Regular cardiac myocyte (primary cell): ENCODE measurements around the gene APBB3. TPM values are rescaled to one million over a fixed set of nuclear protein-coding genes. Genes with fewer than 3 reads are reported as not detected.

Experiments used
- total RNA-seq: library from RNA; depleted of rRNA; stranded (reverse); fragments of >200 nt; gene quantifications from 2 replicates; pipeline ENCODE4 v1.2.3, GENCODE V29; 2014

APBB3 gene, protein sequence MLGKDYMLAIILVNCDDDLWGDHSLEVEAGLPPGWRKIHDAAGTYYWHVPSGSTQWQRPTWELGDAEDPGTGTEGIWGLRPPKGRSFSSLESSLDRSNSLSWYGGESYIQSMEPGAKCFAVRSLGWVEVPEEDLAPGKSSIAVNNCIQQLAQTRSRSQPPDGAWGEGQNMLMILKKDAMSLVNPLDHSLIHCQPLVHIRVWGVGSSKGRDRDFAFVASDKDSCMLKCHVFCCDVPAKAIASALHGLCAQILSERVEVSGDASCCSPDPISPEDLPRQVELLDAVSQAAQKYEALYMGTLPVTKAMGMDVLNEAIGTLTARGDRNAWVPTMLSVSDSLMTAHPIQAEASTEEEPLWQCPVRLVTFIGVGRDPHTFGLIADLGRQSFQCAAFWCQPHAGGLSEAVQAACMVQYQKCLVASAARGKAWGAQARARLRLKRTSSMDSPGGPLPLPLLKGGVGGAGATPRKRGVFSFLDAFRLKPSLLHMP
- 8.6 and 31.3 TPM in 2 replicates for total RNA-seq

DNA sequence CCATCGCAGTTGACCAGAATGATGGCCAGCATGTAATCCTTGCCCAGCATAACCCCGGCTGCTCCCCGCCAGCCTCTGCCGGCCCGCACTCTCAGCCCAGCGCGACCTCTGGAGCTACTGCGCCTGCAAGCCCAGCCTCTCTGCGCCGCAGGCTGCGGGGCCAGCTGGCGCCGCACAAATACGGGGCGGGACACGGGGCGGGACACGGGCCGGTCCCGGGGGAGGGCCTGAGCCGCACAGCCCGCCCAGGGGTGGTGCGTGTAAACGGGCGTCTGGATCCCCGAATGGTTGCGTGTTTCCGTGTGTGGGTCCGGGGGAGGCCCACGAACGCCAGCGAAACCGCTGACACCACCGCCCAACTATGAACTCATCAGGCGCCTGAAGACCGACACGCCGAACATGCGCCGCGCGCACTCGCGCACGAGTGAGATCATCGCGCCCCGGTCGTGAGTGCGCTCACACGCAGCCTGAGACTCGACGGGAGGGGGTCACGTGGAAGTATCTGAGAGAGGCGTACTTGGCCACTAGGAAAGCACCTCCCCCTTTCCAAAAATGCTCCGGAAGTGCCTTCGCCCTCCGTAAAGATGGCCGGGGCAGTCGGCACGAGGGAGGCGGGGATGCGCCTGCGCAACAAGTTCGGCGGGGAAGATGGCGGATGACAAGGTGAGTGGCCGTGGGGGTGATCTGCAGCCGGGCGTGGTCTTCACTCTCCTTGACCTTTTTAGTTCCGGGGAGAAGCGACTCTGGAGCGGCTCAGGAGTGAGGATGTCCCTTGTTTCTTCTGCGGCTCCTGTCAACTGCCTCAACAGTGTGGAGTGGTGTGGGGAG lies at the start of gene APBB3, which contains the start of gene SLC35A4:
TSS of gene APBB3 (minus strand) at position 403 of the 828 bp plus-strand sequence. CDS start at position 50, 353 bp downstream.
TSS of gene SLC35A4 (plus strand) at position 633 of the 828 bp plus-strand sequence. CDS start 2,342 bp downstream, outside the sequence.

DNA sequence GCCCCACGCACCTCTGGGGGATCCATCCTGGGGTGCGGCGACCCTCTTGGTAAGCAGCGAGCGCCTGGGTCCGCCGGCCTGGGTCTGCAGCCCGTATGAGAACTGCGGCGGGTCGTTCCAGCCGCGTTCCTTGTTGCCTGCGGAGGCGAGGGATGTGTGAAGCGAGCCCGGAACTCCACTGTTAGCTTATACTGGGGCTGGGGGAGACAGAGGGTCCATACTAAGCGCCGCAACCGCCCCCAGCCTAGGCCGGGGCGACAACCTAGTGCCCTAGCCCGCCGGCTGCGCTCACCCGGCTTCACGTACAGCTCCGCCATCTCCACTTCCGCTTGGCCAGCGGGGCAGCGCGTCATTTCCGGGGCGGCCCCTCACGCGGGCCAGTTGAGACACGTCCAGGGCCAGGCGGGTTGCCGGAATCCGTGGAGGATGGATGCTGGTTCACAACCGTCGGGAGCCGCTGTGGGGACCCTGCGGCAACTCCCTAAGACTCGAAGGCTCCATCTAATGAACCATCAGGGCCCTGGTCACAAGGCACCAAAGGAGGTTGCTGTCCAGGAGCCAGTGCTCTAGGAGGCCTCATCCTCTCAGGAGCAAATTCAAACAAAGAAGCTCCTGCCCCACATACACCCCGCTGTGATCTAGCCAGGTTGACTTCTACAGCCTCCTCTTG lies 7.1 kb downstream of the APBB3 start, which contains the start of gene SRA1:
TSS of gene SRA1 (minus strand) at position 338 of the 670 bp plus-strand sequence. CDS start at position 317, 21 bp downstream.

GRCh38 chr5:140547508-140548299 lies 16.7 kb downstream of the APBB3 start, which contains the start of gene EIF4EBP3:
EIF4EBP3 (plus strand) TSS chr5:140547662; CDS start chr5:140547738, 76 bp downstream.

Other genes with a start within 250 kb of the APBB3 start
- 5.6 and 32.6 TPM in 2 replicates for gene HBEGF, start 218.0 kb downstream of the APBB3 start, total RNA-seq
- gene SLC4A9, start 204.4 kb downstream of the APBB3 start, total RNA-seq, result under 0.01 TPM in 1 of 2 replicates, not detected in the other
- gene ANKHD1, start 162.8 kb downstream of the APBB3 start, total RNA-seq, result 34.1 and 53.0 TPM in 2 replicates
- 0.58 TPM in 1 of 2 replicates, not detected in the other for gene EIF4EBP3, start 16.9 kb downstream of the APBB3 start, total RNA-seq
- 36.9 and 69.4 TPM in 2 replicates for gene SRA1, start 7.1 kb downstream of the APBB3 start, total RNA-seq
- gene SLC35A4, start 230 bp upstream of the APBB3 start, total RNA-seq, result 9.6 and 28.0 TPM in 2 replicates
- 3.3 and 25.1 TPM in 2 replicates for gene CD14, start 68.6 kb upstream of the APBB3 start, total RNA-seq
- gene TMCO6, start 74.9 kb upstream of the APBB3 start, total RNA-seq, result 7.6 and 14.0 TPM in 2 replicates
- 42.6 and 46.5 TPM in 2 replicates for gene NDUFA2, start 83.0 kb upstream of the APBB3 start, total RNA-seq
- gene IK, start 83.2 kb upstream of the APBB3 start, total RNA-seq, result 93.6 and 125 TPM in 2 replicates
- gene WDR55, start 100.3 kb upstream of the APBB3 start, total RNA-seq, result 31.3 and 53.9 TPM in 2 replicates
- gene DND1, start 109.0 kb upstream of the APBB3 start, total RNA-seq, result 0.28 TPM in 1 of 2 replicates, not detected in the other
- gene HARS1, start 126.8 kb upstream of the APBB3 start, total RNA-seq, result 50.5 and 125 TPM in 2 replicates
- 27.8 and 29.9 TPM in 2 replicates for gene HARS2, start 126.9 kb upstream of the APBB3 start, total RNA-seq
- gene ZMAT2, start 135.8 kb upstream of the APBB3 start, total RNA-seq, result 72.7 and 81.1 TPM in 2 replicates
- gene PCDHA1, start 221.5 kb upstream of the APBB3 start, total RNA-seq, result 0.28 TPM in 1 of 2 replicates, not detected in the other
- under 0.01 TPM in 2 replicates for gene PCDHA2, start 230.3 kb upstream of the APBB3 start, total RNA-seq
- 0.19 and 1.1 TPM in 2 replicates for gene PCDHA3, start 236.5 kb upstream of the APBB3 start, total RNA-seq
- gene PCDHA4, start 242.5 kb upstream of the APBB3 start, total RNA-seq, result 0.19 and 0.85 TPM in 2 replicates